Ramos (cell line): ENCODE data around the gene NRG3.
"Not testable (repeated sequence)": the region's sequence is repeated elsewhere in the genome, so short reads cannot be mapped to it uniquely, and the experiment has no call there.

Experiments used
- in situ Hi-C: fragments of 300-500 bp; cut with MboI; formaldehyde crosslinking; loops from one replicate; pipeline ENCODE4 v1.14.3; 2022; ENCODE audit warnings: low sequenced_read_pairs; ENCODE audit not compliant: unreplicated experiment

Gene NRG3

GRCh38 chr10:81950358-81950757 is 75.4 kb downstream of the NRG3 start:
- in situ Hi-C loops = no loop called here

- in situ Hi-C loops = no loop called here
Observed at GRCh38 chr10:81953420-81953819, 78.4 kb downstream of the NRG3 start.

GRCh38 chr10:81957976-81958375 is 83.0 kb downstream of the NRG3 start:
- in situ Hi-C loops = no loop called here

GRCh38 chr10:81959016-81959415 is 84.0 kb downstream of the NRG3 start:
- in situ Hi-C loops = no loop called here

- in situ Hi-C loops = no loop called here
Observed at GRCh38 chr10:81961451-81962184, 86.6 kb downstream of the NRG3 start.

- in situ Hi-C loops = no loop called here
Observed at GRCh38 chr10:81963606-81964005, 88.6 kb downstream of the NRG3 start.

- in situ Hi-C loops = no loop called here
Observed at GRCh38 chr10:81967716-81968115, 92.7 kb downstream of the NRG3 start.

GRCh38 chr10:81969136-81969535 is 94.1 kb downstream of the NRG3 start:
- in situ Hi-C loops = no loop called here

- in situ Hi-C loops = no loop called here
Observed at GRCh38 chr10:81978238-81978637, 103.2 kb downstream of the NRG3 start.

GRCh38 chr10:81981724-81982123 is 106.7 kb downstream of the NRG3 start:
- in situ Hi-C loops = no loop called here

- in situ Hi-C loops = no loop called here
Observed at GRCh38 chr10:81984428-81984827, 109.4 kb downstream of the NRG3 start.

GRCh38 chr10:81995254-81995653 is 120.3 kb downstream of the NRG3 start:
- in situ Hi-C loops = no loop called here

GRCh38 chr10:81996927-81997326 is 121.9 kb downstream of the NRG3 start:
- in situ Hi-C loops = no loop called here

- in situ Hi-C loops = no loop called here
Observed at GRCh38 chr10:82020999-82021398, 146.0 kb downstream of the NRG3 start.

- in situ Hi-C loops = no loop called here
Observed at GRCh38 chr10:82027711-82028110, 152.7 kb downstream of the NRG3 start.

GRCh38 chr10:82037076-82037475 is 162.1 kb downstream of the NRG3 start:
- in situ Hi-C loops = no loop called here

- in situ Hi-C loops = no loop called here
Observed at GRCh38 chr10:82038587-82038986, 163.6 kb downstream of the NRG3 start.

- in situ Hi-C loops = no loop called here
Observed at GRCh38 chr10:82040336-82040735, 165.3 kb downstream of the NRG3 start.

GRCh38 chr10:82041018-82041417 is 166.0 kb downstream of the NRG3 start:
- in situ Hi-C loops = no loop called here

GRCh38 chr10:82056391-82056790 is 181.4 kb downstream of the NRG3 start:
- in situ Hi-C loops = no loop called here

GRCh38 chr10:82067192-82067591 is 192.2 kb downstream of the NRG3 start:
- in situ Hi-C loops = not testable (repeated sequence)

- in situ Hi-C loops = no loop called here
Observed at GRCh38 chr10:82068501-82068900, 193.5 kb downstream of the NRG3 start.
